ENCODE measurements around the gene KSR1.

KSR1 gene

DNA sequence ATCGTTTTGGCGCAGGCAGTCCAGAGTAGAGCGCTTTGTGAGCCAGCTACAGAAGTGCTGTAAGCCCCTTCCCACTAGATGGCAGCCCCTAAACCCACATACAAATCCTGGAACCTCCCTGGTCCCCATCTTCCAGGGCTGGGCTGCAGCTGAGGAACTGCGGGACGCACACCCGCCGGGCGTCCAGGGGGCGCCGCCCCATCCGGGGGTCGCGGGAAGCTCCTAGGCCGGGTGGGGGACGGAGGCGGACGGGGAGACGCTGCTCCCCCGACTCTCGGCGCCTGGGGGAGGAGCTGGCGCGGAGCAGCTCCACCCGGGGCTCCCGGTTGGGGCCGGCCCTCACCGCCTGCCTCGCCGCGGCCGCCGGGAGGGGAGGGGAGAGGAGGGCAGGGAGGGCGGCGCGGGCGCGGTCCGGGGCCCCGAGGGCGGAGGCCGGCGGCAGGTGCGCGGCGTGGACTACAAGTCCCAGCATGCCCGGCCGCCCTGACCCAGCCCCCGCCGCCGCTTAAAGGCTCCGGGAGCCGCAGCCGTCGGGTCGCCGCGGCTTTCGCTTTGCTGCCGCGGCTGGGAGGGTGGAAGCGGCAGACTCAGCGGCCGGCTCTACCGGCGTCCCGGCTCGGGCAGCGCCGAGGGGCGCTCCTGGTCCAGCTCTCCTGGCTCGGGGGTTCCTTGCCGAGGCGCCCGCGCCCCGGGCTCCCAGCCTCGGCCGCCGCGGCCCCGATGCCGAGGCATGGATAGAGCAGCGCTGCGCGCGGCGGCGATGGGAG lies at the start of gene KSR1:
Gene KSR1 (plus strand): TSS at position 535 of the 767 bp plus-strand sequence. CDS start 196 bp downstream, at position 731.
- TF ChIP-seq RAD21 (IDR thresholded peaks at IDR 0.05; ENCODE audit: low read depth) (peak; percentile 23; the same call in 1 of the 2 replicates), EP300 (IDR thresholded peaks at IDR 0.05; ENCODE audit: borderline replicate concordance) (0 out of 2 replicates have a peak, but pooled peaks have one; percentile 29), ZBTB7A (IDR thresholded peaks at IDR 0.05; ENCODE audit: low read depth) (peak; percentile 56; the same call in 1 of the 2 replicates), TCF12 (IDR thresholded peaks at IDR 0.05; ENCODE audit: low read depth) (peak; percentile 5; the same call in 1 of the 2 replicates)
- TF ChIP-seq, protein P1, sequence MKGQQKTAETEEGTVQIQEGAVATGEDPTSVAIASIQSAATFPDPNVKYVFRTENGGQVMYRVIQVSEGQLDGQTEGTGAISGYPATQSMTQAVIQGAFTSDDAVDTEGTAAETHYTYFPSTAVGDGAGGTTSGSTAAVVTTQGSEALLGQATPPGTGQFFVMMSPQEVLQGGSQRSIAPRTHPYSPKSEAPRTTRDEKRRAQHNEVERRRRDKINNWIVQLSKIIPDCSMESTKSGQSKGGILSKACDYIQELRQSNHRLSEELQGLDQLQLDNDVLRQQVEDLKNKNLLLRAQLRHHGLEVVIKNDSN (IDR thresholded peaks at IDR 0.05) = no peak

DNA sequence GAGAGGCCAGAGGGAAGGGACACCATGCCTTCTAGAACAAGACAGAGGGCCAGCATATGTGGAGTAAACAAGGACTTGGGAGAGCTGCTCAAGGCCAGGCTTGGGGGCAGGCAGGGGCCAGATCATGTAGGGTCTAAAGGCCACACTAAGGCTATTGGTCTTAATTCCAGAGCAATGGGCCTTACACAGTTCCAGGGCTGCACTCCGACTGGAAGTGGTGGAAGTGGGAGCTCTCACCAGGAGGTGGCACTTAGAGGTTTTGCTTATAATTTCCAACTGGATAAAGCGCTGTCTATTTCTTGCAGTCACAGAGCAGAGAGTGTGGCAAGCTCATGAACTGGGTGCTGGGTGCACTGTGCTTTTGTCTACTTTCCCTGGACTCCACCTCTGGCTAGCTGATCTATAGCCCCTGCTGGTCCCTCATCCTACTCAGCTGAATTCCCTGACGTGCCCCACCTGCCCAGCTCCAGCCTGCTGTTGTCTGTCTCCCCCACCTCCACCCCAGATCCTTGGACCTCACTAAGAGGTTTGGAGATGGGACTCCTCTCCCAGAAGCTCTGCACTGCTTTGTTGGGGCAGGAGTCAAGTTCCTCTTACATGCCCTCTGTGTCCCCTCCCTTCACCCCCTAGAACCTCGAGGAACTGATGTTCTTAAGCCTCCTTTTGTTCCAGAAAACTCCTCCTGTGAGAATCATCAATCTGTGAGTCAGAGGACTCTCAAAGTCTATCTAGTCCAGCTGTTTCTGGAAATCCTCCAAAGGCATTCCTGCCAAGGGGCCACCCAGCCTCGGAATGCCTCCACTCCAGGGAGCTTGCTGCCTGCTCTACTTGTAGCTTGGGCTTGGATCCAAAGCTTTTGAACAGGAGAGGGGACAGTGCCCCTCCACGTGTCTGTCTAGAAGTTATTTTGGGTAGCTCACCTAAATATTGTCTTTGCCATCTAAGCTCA lies 48.1 kb upstream of the KSR1 start:
- TF ChIP-seq RAD21 (IDR thresholded peaks at IDR 0.05; ENCODE audit: low read depth) (0 out of 2 replicates have a peak, but pooled peaks have one; percentile 6), EP300 (IDR thresholded peaks at IDR 0.05; ENCODE audit: borderline replicate concordance) (peak; percentile 26; the same call in 1 of the 2 replicates), CEBPB (IDR thresholded peaks at IDR 0.05) (no peak), EGR1 (IDR thresholded peaks at IDR 0.05) (no peak), TCF12 (IDR thresholded peaks at IDR 0.05; ENCODE audit: low read depth) (0 out of 2 replicates have a peak, but pooled peaks have one; percentile 45), NFIC (IDR thresholded peaks at IDR 0.05) (peak; percentile 86), TEAD4 (IDR thresholded peaks at IDR 0.05) (peak; percentile 72)

DNA sequence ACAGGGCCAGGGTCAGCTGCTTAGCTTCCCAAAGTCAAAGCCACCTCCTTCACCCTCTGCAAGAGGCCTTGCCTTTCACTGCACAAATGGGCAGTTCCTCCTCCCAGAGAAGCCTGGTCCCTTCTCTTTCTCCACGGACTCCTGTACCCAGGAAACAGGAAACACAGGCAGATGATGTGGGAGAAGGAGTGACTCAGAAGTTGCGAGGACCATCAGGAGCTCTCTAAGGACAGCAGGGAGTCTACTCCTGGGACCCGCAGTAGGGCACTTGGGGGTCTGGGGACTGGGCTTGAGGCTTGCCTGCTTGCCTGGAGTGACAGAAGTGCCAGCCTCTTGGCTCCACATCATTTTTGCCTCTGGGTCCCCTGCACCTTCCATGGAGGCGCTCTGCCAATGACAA lies 47.4 kb upstream of the KSR1 start:
- TF ChIP-seq EGR1 (IDR thresholded peaks at IDR 0.05) (no peak), YY1 (IDR thresholded peaks at IDR 0.05; ENCODE audit: low read depth) (no peak), ZBTB7A (IDR thresholded peaks at IDR 0.05; ENCODE audit: low read depth) (no peak), NFIC (IDR thresholded peaks at IDR 0.05) (no peak), FOXM1 (IDR thresholded peaks at IDR 0.05; ENCODE audit: borderline replicate concordance, low read depth) (no peak), EP300 (IDR thresholded peaks at IDR 0.05; ENCODE audit: borderline replicate concordance) (no peak), CREB1 (IDR thresholded peaks at IDR 0.05; ENCODE audit: low read depth) (no peak), TAF1 (IDR thresholded peaks at IDR 0.05; ENCODE audit: low read depth) (no peak), TEAD4 (IDR thresholded peaks at IDR 0.05) (no peak), RAD21 (IDR thresholded peaks at IDR 0.05; ENCODE audit: low read depth) (no peak), CEBPB (IDR thresholded peaks at IDR 0.05) (no peak), TCF12 (IDR thresholded peaks at IDR 0.05; ENCODE audit: low read depth) (no peak)
- TF ChIP-seq, protein P2, sequence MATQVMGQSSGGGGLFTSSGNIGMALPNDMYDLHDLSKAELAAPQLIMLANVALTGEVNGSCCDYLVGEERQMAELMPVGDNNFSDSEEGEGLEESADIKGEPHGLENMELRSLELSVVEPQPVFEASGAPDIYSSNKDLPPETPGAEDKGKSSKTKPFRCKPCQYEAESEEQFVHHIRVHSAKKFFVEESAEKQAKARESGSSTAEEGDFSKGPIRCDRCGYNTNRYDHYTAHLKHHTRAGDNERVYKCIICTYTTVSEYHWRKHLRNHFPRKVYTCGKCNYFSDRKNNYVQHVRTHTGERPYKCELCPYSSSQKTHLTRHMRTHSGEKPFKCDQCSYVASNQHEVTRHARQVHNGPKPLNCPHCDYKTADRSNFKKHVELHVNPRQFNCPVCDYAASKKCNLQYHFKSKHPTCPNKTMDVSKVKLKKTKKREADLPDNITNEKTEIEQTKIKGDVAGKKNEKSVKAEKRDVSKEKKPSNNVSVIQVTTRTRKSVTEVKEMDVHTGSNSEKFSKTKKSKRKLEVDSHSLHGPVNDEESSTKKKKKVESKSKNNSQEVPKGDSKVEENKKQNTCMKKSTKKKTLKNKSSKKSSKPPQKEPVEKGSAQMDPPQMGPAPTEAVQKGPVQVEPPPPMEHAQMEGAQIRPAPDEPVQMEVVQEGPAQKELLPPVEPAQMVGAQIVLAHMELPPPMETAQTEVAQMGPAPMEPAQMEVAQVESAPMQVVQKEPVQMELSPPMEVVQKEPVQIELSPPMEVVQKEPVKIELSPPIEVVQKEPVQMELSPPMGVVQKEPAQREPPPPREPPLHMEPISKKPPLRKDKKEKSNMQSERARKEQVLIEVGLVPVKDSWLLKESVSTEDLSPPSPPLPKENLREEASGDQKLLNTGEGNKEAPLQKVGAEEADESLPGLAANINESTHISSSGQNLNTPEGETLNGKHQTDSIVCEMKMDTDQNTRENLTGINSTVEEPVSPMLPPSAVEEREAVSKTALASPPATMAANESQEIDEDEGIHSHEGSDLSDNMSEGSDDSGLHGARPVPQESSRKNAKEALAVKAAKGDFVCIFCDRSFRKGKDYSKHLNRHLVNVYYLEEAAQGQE (IDR thresholded peaks at IDR 0.05; ENCODE audit: low read depth) = no peak
- TF ChIP-seq, protein P3, sequence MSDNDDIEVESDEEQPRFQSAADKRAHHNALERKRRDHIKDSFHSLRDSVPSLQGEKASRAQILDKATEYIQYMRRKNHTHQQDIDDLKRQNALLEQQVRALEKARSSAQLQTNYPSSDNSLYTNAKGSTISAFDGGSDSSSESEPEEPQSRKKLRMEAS (IDR thresholded peaks at IDR 0.05) = no peak
- TF ChIP-seq, protein P1 (IDR thresholded peaks at IDR 0.05) = no peak

DNA sequence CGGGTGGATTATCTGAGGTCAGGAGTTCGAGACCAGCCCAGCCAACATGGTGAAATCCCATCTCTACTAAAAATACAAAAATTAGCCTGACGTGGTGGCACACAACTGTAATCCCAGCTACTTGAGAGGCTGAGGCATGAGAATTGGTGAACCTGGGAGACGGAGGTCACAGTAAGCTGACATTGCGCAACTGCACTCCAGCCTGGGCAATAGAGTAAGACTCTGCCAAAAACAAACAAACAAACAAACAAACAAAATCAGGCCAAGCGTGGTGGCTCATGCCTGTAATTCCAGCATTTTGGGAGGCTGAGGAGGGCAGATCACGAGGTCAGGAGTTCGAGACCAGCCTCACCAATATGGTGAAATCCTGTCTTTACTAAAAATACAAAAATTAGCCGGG lies 44.1 kb upstream of the KSR1 start:
- peak; percentile 93 for TF ChIP-seq CEBPB (IDR thresholded peaks at IDR 0.05)

DNA sequence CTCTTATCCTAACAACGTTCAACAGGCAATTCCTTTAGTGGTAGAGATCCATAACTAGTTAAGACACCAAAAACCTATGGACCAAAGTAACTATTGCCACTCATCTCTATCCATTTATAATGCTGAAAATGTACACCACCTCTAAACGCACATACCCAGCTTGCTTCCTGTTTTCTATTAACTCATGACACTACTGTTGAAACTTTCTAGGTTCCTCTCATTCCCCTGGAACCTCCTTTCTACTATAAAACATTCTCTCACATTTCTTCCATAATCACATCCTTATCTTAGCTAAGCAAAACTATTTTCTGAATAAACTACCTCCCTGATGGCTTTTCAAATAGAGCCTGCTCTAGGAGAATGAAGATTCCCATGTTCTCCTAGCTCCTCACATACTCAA lies 42.9 kb upstream of the KSR1 start:
- TF ChIP-seq TAF1 (IDR thresholded peaks at IDR 0.05; ENCODE audit: low read depth) = no peak
- TF ChIP-seq, protein P3 (IDR thresholded peaks at IDR 0.05) = no peak
- no peak for TF ChIP-seq CREB1 (IDR thresholded peaks at IDR 0.05; ENCODE audit: low read depth)
- TF ChIP-seq YY1 (IDR thresholded peaks at IDR 0.05; ENCODE audit: low read depth) = no peak
- TF ChIP-seq EGR1 (IDR thresholded peaks at IDR 0.05) = no peak
- TF ChIP-seq, protein P2 (IDR thresholded peaks at IDR 0.05; ENCODE audit: low read depth) = no peak
- TF ChIP-seq TEAD4 (IDR thresholded peaks at IDR 0.05) = no peak
